Caco-2 (cell line): ENCODE data around the gene STRBP. TPM values are rescaled to one million over a fixed set of nuclear protein-coding genes. Genes with fewer than 3 reads are reported as not detected.

Experiments used
- BruUV-seq: library from RNA; stranded (reverse); fragments of 400-500 nt; replicated peaks from 2 replicates; lab custom pipeline; 2021; lab: Mats Ljungman, UMichigan
- CTCF ChIA-PET: fragments of 300-600 bp; sonication (Branson Sonifier 250); formaldehyde crosslinking; loops from one replicate; lab custom pipeline; 2022; ENCODE audit warnings: antibody characterized with exemption; lab: Charles Lee
- POLR2A ChIA-PET: fragments of 300-600 bp; sonication (Branson Sonifier 250); formaldehyde crosslinking; loops from one replicate; lab custom pipeline; 2022; ENCODE audit warnings: antibody characterized with exemption; lab: Charles Lee
- DNase-seq, 2 experiments: peaks; one replicate each; pipeline versions ENCODE4 v3.0.0 to v3.0.0-alpha.2; 2020 to 2022
- H3K27me3 ChIP-seq: replicated peaks from 2 replicates; pipeline ENCODE4 v1.6.0; 2011; ENCODE audit warnings: low read length; ENCODE audit not compliant: control insufficient read depth, insufficient read depth
- H3K36me3 ChIP-seq: 2 replicates; pipeline ENCODE4 v1.5.1; 2011; ENCODE audit warnings: low read length; ENCODE audit not compliant: control insufficient read depth, insufficient read depth
- H3K4me1 ChIP-seq: fragments of 250-450 bp; sonication (Bioruptor Pico); 2 replicates; pipeline ENCODE4 v1.5.1; 2020; ENCODE audit warnings: mild to moderate bottlenecking
- H3K4me3 ChIP-seq: 2 replicates; pipeline ENCODE4 v1.5.1; 2011; ENCODE audit warnings: low read depth, mild to moderate bottlenecking, control low read depth, low read length
- H3K9me3 ChIP-seq: fragments of 250-450 bp; sonication (Bioruptor Pico); 2 replicates; pipeline ENCODE4 v1.5.1; 2020; ENCODE audit warnings: mild to moderate bottlenecking, moderate library complexity
- H3K27ac Mint-ChIP-seq: one replicate; pipeline ENCODE4 v1.8.0; 2022; ENCODE audit warnings: mixed read lengths; ENCODE audit not compliant: unreplicated experiment
- H3K27me3 Mint-ChIP-seq: one replicate; pipeline ENCODE4 v1.8.0; 2022; ENCODE audit warnings: mixed read lengths; ENCODE audit not compliant: insufficient read depth, unreplicated experiment
- H3K36me3 Mint-ChIP-seq: one replicate; pipeline ENCODE4 v1.8.0; 2022; ENCODE audit warnings: mild to moderate bottlenecking, mixed read lengths; ENCODE audit not compliant: insufficient read depth, unreplicated experiment
- H3K4me1 Mint-ChIP-seq: one replicate; pipeline ENCODE4 v1.8.0; 2022; ENCODE audit warnings: low read depth, mixed read lengths; ENCODE audit not compliant: unreplicated experiment
- H3K4me3 Mint-ChIP-seq: one replicate; pipeline ENCODE4 v1.8.0; 2022; ENCODE audit warnings: mild to moderate bottlenecking, moderate library complexity, mixed read lengths; ENCODE audit not compliant: unreplicated experiment
- H3K9me3 Mint-ChIP-seq: one replicate; pipeline ENCODE4 v1.8.0; 2022; ENCODE audit warnings: mixed read lengths; ENCODE audit not compliant: unreplicated experiment
- intact Hi-C: fragments of 100-400 bp; cut with micrococcal nuclease; formaldehyde crosslinking; loops from one replicate; pipeline ENCODE4 v1.10.0; 2022; ENCODE audit not compliant: unreplicated experiment
- total RNA-seq: library from RNA; stranded (reverse); gene quantifications from 2 replicates; pipeline ENCODE4 v1.2.3, GENCODE V29; 2022
- TF ChIP-seq, protein P1 (sequence below), 2 experiments: fragments of 200-600 bp in 1 of 2; IDR thresholded peaks; 1 replicate in 1 of 2; 2 replicates in 1 of 2; pipeline versions ENCODE4 v1.5.1 to v1.8.0; 2011 to 2022; ENCODE audit warnings: antibody characterized with exemption in 1 of 2, control low read depth in 1 of 2, inconsistent platforms in 1 of 2, low read depth in 1 of 2, low read length in 1 of 2, mild to moderate bottlenecking in 1 of 2, moderate library complexity in 1 of 2; ENCODE audit not compliant: insufficient read depth in 1 of 2, severe bottlenecking in 1 of 2, unreplicated experiment in 1 of 2

The STRBP gene
- total RNA-seq, 1 experiment from 2014 or later = 43.5 TPM

DNA sequence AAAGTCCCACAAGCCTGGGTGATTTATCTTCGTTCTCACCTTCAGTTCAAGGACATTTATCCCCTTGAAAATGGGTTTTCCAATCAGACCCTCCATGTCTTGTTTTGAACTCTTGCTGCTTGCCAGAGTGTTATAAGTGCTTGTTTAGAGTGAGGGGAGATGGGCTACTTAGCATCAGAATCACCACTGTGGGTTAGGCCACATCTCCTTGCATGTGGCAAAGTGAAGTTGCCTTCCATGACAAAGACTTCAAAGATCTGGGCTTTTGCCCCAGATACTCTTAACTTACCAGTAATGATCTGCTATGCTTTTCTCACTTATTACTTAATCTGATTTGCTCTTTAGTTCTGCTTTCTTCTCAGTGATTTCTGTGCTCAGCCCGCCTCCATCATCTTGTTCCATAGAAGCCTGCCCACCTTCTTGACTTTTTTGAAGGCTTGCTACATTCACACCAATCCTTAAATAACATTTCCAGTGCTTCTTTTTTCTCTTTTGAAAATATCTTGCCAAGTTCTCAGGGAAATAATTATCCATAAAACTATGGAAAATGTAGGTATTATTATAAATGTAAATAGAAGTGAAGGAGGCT lies 195.9 kb downstream of the STRBP start:
- BruUV-seq = no TSS peak
- no peaks in the 10 kb centered on the region for H3K27me3 ChIP-seq
- no peaks in the 10 kb centered on the region for H3K27me3 Mint-ChIP-seq
- no peak overlapping the region for H3K4me3 ChIP-seq
- no peak overlapping the region for H3K4me3 Mint-ChIP-seq
- TF ChIP-seq, protein P1, sequence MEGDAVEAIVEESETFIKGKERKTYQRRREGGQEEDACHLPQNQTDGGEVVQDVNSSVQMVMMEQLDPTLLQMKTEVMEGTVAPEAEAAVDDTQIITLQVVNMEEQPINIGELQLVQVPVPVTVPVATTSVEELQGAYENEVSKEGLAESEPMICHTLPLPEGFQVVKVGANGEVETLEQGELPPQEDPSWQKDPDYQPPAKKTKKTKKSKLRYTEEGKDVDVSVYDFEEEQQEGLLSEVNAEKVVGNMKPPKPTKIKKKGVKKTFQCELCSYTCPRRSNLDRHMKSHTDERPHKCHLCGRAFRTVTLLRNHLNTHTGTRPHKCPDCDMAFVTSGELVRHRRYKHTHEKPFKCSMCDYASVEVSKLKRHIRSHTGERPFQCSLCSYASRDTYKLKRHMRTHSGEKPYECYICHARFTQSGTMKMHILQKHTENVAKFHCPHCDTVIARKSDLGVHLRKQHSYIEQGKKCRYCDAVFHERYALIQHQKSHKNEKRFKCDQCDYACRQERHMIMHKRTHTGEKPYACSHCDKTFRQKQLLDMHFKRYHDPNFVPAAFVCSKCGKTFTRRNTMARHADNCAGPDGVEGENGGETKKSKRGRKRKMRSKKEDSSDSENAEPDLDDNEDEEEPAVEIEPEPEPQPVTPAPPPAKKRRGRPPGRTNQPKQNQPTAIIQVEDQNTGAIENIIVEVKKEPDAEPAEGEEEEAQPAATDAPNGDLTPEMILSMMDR (IDR thresholded peaks at IDR 0.05; ENCODE audit: insufficient read depth in 1 of 2, low read depth in 1 of 2, low read length in 1 of 2, severe bottlenecking in 1 of 2, unreplicated experiment in 1 of 2) = no peak
- DNase-seq = no peak
- peaks cover 57% of the 10 kb centered on the region for H3K36me3 Mint-ChIP-seq
- H3K4me1 ChIP-seq = no peaks in the 10 kb centered on the region
- CTCF ChIA-PET = no interaction called here
- H3K27ac Mint-ChIP-seq = no peak overlapping the region
- intact Hi-C loops = no loop called here
- H3K36me3 ChIP-seq = peaks cover 1% of the 10 kb centered on the region; the same call in 1 of the 2 replicates
- H3K9me3 Mint-ChIP-seq = no peaks in the 10 kb centered on the region
- H3K4me1 Mint-ChIP-seq = no peaks in the 10 kb centered on the region
- POLR2A ChIA-PET = no interaction called here
- H3K9me3 ChIP-seq = no peaks in the 10 kb centered on the region

Other genes starting within 250 kb of the STRBP start
- gene GPR21, start 234.9 kb downstream of the STRBP start, total RNA-seq = 0.79 and 2.0 TPM in 2 replicates
- 0.34 and 0.56 TPM in 2 replicates for gene CRB2, start 87.6 kb upstream of the STRBP start, total RNA-seq